Ovary (tissue), 3 donors: ENCODE measurements around the gene SFXN1.

ENCODE experiments used
- POLR2A ChIP-seq: fragments of 450-650 bp; IDR thresholded peaks from one replicate; pipeline ENCODE4 v1.6.1; 2017; ENCODE audit warnings: antibody characterized with exemption, mild to moderate bottlenecking, moderate library complexity
- TF ChIP-seq, protein P1 (sequence below), 3 donors: fragments of 450-650 bp in 2 of 3; fragments of 200-600 bp in 1 of 3; IDR thresholded peaks; one replicate each; pipeline versions ENCODE4 v1.5.1 to v1.8.0; 2016 to 2022; ENCODE audit warnings: antibody characterized with exemption in 3 of 3, mild to moderate bottlenecking in 1 of 3
- donor health status: DM: no; HTN: no; CAD: no.

DNA sequence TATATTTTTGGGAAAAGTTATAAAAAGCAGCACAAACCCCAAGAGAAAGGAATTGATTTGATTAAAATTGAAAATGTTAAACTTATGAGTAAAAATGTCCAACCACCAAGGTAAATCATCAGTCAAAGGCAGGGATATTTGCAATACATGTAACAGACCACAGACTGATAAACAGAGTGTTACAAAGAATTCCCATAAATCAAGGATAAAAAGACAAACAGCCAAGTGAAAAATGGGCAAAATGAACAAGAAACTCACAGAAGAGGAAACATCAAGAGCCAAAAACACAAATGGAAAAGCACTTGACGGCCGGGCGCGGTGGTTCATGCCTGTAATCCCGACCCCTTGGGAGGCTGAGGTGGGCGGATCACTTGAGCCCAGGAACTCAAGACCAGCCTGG lies 98.2 kb downstream of the SFXN1 start:
- TF ChIP-seq, protein P1, sequence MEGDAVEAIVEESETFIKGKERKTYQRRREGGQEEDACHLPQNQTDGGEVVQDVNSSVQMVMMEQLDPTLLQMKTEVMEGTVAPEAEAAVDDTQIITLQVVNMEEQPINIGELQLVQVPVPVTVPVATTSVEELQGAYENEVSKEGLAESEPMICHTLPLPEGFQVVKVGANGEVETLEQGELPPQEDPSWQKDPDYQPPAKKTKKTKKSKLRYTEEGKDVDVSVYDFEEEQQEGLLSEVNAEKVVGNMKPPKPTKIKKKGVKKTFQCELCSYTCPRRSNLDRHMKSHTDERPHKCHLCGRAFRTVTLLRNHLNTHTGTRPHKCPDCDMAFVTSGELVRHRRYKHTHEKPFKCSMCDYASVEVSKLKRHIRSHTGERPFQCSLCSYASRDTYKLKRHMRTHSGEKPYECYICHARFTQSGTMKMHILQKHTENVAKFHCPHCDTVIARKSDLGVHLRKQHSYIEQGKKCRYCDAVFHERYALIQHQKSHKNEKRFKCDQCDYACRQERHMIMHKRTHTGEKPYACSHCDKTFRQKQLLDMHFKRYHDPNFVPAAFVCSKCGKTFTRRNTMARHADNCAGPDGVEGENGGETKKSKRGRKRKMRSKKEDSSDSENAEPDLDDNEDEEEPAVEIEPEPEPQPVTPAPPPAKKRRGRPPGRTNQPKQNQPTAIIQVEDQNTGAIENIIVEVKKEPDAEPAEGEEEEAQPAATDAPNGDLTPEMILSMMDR (IDR thresholded peaks at IDR 0.05), result no peak
- TF ChIP-seq POLR2A, result no peak
